DOHH2 (cell line): Measurements from ENCODE around the gene PIRT.

Experiments
- CTCF ChIP-seq: fragments of 200-600 bp; sonication (generic); IDR thresholded peaks from one replicate; pipeline ENCODE4 v1.5.1; 2014; ENCODE audit warnings: antibody characterized with exemption, mild to moderate bottlenecking, low read depth, low read length; ENCODE audit not compliant: poor library complexity, severe bottlenecking
- EZH2phosphoT487 ChIP-seq: fragments of 200-600 bp; sonication (generic); IDR thresholded peaks from 2 replicates; pipeline ENCODE4 v1.6.1; 2017; ENCODE audit warnings: borderline replicate concordance, mild to moderate bottlenecking, antibody characterized with exemption, low read length, moderate library complexity, mixed read lengths

GRCh38 chr17:10804546-10804945 lies 33.3 kb downstream of the PIRT start:
- TF ChIP-seq CTCF (no peak), EZH2phosphoT487 (no peak)
